ENCODE results near the gene SULT1A1.
"Not testable (repeated sequence)": the region's sequence is repeated elsewhere in the genome, so short reads cannot be mapped to it uniquely, and the experiment has no call there.

The SULT1A1 gene

DNA sequence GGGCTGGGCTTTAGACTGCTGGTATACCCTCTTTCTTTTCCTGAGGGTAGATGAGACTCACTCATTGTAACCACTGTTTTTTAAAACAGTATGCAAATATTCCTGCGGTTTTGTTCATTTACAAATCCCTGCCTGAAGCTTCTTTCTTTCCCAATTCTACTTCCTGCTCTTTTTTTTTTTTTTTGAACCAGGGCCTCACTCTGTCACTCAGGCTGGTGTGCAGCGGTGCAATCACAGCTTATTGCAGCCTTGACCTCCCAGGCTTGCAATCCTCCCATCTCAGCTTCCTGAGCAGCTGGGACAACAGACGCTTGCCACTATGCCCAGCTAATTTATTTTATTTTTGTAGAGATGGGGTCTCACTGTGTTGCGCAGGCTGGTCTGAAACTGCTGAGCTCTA lies 8.0 kb upstream of the SULT1A1 start:
- TF ChIP-seq, protein P1, sequence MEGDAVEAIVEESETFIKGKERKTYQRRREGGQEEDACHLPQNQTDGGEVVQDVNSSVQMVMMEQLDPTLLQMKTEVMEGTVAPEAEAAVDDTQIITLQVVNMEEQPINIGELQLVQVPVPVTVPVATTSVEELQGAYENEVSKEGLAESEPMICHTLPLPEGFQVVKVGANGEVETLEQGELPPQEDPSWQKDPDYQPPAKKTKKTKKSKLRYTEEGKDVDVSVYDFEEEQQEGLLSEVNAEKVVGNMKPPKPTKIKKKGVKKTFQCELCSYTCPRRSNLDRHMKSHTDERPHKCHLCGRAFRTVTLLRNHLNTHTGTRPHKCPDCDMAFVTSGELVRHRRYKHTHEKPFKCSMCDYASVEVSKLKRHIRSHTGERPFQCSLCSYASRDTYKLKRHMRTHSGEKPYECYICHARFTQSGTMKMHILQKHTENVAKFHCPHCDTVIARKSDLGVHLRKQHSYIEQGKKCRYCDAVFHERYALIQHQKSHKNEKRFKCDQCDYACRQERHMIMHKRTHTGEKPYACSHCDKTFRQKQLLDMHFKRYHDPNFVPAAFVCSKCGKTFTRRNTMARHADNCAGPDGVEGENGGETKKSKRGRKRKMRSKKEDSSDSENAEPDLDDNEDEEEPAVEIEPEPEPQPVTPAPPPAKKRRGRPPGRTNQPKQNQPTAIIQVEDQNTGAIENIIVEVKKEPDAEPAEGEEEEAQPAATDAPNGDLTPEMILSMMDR (IDR thresholded peaks at IDR 0.05; ENCODE audit: control insufficient read depth, extremely low read depth, insufficient read depth), result no peak
- DNase-seq (ENCODE audit: low read depth), result no peak
- no peak overlapping the region for H3K4me3 ChIP-seq (ENCODE audit: low read depth, low read length)

- H3K4me3 ChIP-seq (ENCODE audit: low read depth, low read length), result no peak overlapping the region
- TF ChIP-seq, protein P1 (IDR thresholded peaks at IDR 0.05; ENCODE audit: control insufficient read depth, extremely low read depth, insufficient read depth), result no peak
- no peak for DNase-seq (ENCODE audit: low read depth)
Observed at GRCh38 chr16:28616636-28617035, 6.8 kb upstream of the SULT1A1 start.

DNA sequence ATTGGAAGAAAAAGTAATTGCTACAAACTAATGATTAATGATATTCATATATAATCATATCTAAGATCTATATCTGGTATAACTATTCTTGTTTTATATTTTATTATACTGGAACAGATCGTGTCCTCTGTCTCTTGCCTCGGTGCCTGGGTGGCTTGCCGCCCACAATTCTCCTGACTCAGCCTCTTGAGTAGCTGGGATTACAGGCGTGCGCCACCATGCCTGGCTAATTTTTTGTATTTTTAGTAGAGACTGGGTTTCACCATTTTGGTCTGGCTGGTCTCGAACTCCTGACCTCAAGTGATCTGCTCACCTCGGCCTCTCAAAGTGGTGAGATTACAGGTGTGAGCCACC lies 6.4 kb upstream of the SULT1A1 start:
- not testable (repeated sequence) for DNase-seq (ENCODE audit: low read depth); H3K4me3 ChIP-seq (ENCODE audit: low read depth, low read length)

DNA sequence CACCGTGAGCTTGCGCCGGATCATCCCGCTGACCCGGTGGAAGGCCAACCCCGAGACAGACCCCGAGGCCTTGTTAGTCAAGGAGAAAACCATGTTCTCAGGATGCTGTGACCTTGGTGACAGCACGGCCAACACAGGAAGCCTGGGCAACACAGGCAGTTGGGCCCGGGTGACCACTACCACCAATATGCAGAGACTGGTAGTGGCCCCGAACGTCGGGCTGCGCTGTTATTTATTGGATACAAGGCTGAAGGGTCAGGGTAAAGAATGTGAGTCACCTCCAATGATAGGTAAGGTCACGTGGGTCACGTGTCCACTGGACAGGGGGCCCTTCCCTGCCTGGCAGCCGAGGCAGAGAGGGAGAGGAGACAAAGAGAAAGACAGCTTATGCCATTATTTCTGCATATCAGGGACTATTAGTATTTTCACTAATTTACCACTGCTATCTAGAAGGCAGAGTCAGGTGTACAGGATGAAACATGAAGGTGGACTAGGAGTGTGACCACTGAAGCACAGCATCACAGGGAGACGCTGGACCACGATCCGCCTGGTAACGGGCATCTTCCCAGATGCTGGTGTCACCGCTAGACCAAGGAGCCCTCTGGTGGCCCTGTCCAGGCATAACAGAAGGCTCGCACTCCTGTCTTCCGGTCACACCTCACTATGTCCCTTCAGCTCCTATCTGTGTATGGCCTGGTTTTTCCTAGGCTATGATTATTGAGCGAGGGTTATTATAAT lies 5.8 kb upstream of the SULT1A1 start:
- not testable (repeated sequence) for DNase-seq (ENCODE audit: low read depth); H3K4me3 ChIP-seq (ENCODE audit: low read depth, low read length)
- TF ChIP-seq, protein P1 (IDR thresholded peaks at IDR 0.05; ENCODE audit: control insufficient read depth, extremely low read depth, insufficient read depth), result peak; percentile 58

- not testable (repeated sequence) for H3K4me3 ChIP-seq (ENCODE audit: low read depth, low read length); DNase-seq (ENCODE audit: low read depth)
Observed at GRCh38 chr16:28614561-28614960, 4.7 kb upstream of the SULT1A1 start.

GRCh38 chr16:28613912-28614311 lies 4.1 kb upstream of the SULT1A1 start:
- H3K4me3 ChIP-seq (ENCODE audit: low read depth, low read length), result not testable (repeated sequence)

DNA sequence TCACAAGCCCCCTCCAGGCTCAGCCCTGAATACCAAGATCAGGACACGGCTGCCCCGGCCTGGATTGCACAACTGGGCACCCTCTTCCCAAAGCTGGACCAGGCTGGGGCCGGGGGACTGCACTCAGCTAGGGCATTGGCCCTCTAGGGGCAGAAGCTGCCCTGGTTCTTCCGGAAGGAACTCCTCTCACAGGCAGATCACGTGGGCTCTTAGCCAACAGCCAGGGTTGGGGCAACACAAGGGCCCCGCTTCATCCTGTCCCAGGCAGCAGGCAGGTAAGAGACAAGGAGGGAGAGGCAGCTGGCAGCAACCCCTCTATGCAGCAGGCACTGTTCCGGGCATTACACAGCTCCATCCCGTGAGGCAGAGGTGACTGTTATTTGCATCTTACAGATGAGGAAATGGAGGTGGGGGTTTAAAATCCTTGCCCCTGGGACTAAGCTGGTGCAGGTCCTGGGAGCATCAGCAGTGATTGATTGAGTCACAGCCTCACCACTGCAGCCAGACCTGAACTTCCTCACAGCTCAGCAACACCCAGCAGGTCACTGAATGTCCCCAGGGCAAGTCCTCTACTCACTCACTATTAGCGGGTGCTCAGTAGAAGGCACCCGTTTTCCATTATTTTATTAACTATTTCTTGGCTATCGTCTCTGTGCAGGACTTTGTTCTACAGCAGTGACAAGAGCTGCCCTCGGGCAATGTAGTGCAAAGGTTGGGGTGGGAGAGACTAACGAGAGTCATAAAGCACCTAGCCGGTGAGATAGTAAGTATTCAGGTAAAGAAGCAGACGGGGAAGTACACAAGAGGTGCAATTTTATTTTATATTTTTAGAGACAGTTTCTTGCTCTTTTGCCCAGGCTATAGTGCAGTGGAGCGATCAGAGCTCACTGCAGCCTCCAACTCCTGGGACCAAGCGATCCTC lies 2.8 kb upstream of the SULT1A1 start:
- not testable (repeated sequence) for DNase-seq (ENCODE audit: low read depth); H3K4me3 ChIP-seq (ENCODE audit: low read depth, low read length)

More at GRCh38 chr16:28613912-28614311, 4.1 kb upstream of the SULT1A1 start:
- not testable (repeated sequence) for DNase-seq (ENCODE audit: low read depth)

- H3K4me3 ChIP-seq (ENCODE audit: low read depth, low read length), result no peak overlapping the region
- TF ChIP-seq, protein P1 (IDR thresholded peaks at IDR 0.05; ENCODE audit: control insufficient read depth, extremely low read depth, insufficient read depth), result no peak
- no peak for DNase-seq (ENCODE audit: low read depth)
Observed at GRCh38 chr16:28610595-28611191, 849 bp upstream of the SULT1A1 start.

DNA sequence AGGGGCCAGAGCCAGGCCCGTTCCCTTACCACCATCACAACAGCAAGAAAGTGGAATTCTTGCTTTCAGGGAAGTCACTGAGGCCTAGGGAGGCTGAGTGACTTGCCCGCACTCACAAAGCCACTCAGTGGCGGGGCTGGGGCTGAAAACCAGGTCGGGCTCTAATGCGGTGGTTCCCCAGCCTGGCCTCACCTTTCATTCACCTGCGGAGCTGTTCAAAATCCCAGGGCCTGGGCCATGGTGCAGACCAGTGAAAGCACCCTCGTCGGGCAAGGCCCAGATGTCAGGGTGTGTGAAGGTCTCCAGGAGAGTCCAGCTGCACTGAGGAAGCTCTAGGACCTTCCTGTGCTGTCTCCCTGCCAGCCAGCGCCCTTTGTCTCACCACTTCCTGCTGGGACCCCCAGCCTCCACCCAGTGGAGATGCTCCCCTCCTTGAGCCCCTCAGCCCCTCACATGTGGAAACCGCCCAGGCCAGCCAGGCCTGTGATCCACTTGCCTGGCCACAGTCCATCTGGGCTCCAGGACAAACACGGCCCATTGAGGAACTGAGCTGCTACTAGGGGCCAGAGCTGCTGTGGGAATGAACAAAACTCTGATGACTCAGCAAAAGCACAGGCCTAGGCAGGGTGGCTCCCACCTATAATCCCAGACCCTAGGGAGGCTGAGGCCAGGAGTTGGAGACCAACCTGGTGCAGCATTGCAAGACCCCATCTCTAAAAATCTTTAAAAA lies 812 bp downstream of the SULT1A1 start:
- H3K4me3 ChIP-seq (ENCODE audit: low read depth, low read length), result peak overlapping the region; percentile 50
- DNase-seq (ENCODE audit: low read depth), result not testable (repeated sequence)

DNA sequence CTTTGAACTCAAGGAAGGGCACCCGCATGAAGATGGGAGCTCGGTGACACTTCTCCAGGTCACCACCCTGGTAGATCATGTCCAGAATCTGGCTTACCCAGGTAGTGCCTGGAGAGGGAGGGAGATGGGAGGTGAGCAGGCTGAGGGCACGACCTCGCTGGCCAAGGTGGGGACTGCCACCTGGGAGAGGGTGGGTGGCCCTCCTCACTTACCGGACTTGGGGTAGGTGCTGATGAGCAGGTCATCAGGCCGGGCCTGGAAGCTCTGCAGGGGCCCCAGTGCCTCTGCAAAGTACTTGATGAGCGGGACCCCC lies 1.4 kb downstream of the SULT1A1 start:
- not testable (repeated sequence) for H3K4me3 ChIP-seq (ENCODE audit: low read depth, low read length); DNase-seq (ENCODE audit: low read depth)

DNA sequence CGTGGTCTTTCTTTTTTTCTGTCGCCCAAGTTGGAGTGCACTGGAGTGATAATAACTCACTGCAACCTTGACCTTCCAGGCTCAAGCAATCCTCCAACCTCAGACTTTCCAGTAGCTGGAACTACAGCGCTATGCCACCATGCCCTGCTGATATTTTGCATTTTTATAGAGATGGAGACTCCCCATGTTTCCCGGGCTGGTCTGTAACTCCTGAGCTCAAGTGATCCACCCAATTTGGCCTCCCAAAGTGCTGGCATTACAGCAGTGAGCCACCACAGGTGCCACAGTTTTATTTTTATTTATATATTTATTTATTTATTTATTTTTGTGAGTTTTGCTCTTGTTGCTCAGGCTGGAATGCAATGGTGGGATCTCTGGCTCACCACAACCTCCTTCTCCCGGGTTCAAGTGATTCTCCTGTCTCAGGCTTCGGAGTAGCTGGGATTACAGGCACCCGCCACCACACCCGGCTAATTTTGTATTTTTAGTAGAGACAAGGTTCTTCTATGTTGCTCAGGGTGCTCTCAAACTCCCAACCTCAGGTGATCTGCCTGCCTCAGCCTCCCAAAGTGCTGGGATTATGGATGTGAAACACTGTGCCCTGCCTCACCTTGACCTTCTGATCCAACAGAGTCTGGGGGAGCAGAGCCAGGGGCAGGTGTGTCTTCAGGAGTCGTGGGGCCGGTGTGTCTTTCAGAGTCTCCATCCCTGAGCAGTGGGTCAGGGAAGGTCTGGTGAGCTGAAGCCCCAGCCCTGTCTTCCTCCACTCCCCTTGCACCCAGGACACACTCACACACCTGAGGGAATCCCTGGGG lies 2.0 kb downstream of the SULT1A1 start:
- not testable (repeated sequence) for H3K4me3 ChIP-seq (ENCODE audit: low read depth, low read length); DNase-seq (ENCODE audit: low read depth)

All from LNCaP clone FGC (cell line).